Endothelial cell of umbilical vein (primary cell): ENCODE data around the gene NEBL. TPM values are rescaled to one million over a fixed set of nuclear protein-coding genes. Genes with fewer than 3 reads are reported as not detected.

Experiments used
- BruUV-seq: library from RNA; stranded (reverse); fragments of 400-500 nt; replicated peaks from 2 replicates; lab custom pipeline; 2021; lab: Mats Ljungman, UMichigan
- CTCF ChIA-PET: fragments of 300-600, 350-600 bp; sonication (Branson Sonifier 250); formaldehyde crosslinking; loops from one replicate; lab custom pipeline; 2021; ENCODE audit warnings: antibody characterized with exemption, inconsistent platforms; lab: Charles Lee
- POLR2A ChIA-PET: fragments of 300-600, 350-600 bp; sonication (Branson Sonifier 250); formaldehyde crosslinking; loops from one replicate; lab custom pipeline; 2021; ENCODE audit warnings: antibody characterized with exemption, inconsistent platforms; lab: Charles Lee
- DNase-seq: peaks from one replicate; pipeline ENCODE4 v3.0.0-alpha.2; 2011; ENCODE audit warnings: low read depth, low spot score
- FAIRE-seq: peaks from 2 replicates; lab custom pipeline; 2011; peaks lifted over from hg19 to GRCh38; lab: Jason Lieb, UNC
- H2AFZ ChIP-seq: 2 replicates; pipeline ENCODE4 v1.6.0; 2012; ENCODE audit warnings: low read depth, low read length, control low read depth, inconsistent platforms
- H3K27ac ChIP-seq: 2 replicates; pipeline ENCODE4 v1.5.1; 2011; ENCODE audit warnings: low read depth, mild to moderate bottlenecking, control low read depth, low read length, moderate library complexity; ENCODE audit not compliant: insufficient read depth
- H3K27me3 ChIP-seq, 2 experiments: 2 replicates each; pipeline versions ENCODE4 v1.6.0 to v1.6.1; 2011; ENCODE audit warnings: low read length in 2 of 2, mixed read lengths in 1 of 2; ENCODE audit not compliant: control insufficient read depth in 2 of 2, insufficient read depth in 2 of 2
- H3K36me3 ChIP-seq, 2 experiments: 2 replicates in 1 of 2; 3 replicates in 1 of 2; pipeline ENCODE4 v1.5.1; 2011; ENCODE audit warnings: low read length in 2 of 2, mild to moderate bottlenecking in 1 of 2, moderate library complexity in 1 of 2; ENCODE audit not compliant: control insufficient read depth in 2 of 2, insufficient read depth in 2 of 2; ENCODE audit errors: extremely low read depth in 1 of 2
- H3K4me1 ChIP-seq: 3 replicates; pipeline ENCODE4 v1.5.1; 2011; ENCODE audit warnings: mild to moderate bottlenecking, low read length; ENCODE audit not compliant: control insufficient read depth, insufficient read depth; ENCODE audit errors: extremely low read depth
- H3K4me2 ChIP-seq: 2 replicates; pipeline ENCODE4 v1.6.1; 2011; ENCODE audit warnings: low read length, control low read depth, mixed read lengths; ENCODE audit not compliant: insufficient read depth
- H3K4me3 ChIP-seq, 3 experiments: fragments of 200-600 bp in 1 of 3; sonication (generic), shearing (Covaris generic) in 1 of 3; replicated peaks in 1 of 3; 2 replicates each; pipeline ENCODE4 v1.5.1; 2011 to 2016; ENCODE audit warnings: control low read depth in 3 of 3, low read length in 3 of 3, mild to moderate bottlenecking in 2 of 3, inconsistent platforms in 1 of 3, low read depth in 1 of 3, moderate library complexity in 1 of 3; ENCODE audit not compliant: insufficient read depth in 1 of 3
- H3K79me2 ChIP-seq: 2 replicates; pipeline ENCODE4 v1.6.0; 2012; ENCODE audit warnings: low read length, inconsistent platforms; ENCODE audit not compliant: control insufficient read depth, insufficient read depth
- H3K9ac ChIP-seq: replicated peaks from 2 replicates; pipeline ENCODE3; 2011; ENCODE audit warnings: low read length, control low read depth; ENCODE audit not compliant: insufficient read depth; ENCODE audit errors: extremely low read depth
- H3K9me1 ChIP-seq: replicated peaks from 3 replicates; pipeline ENCODE4 v1.6.0; 2011; ENCODE audit warnings: mild to moderate bottlenecking, low read length; ENCODE audit not compliant: control insufficient read depth, insufficient read depth; ENCODE audit errors: extremely low read depth
- H3K9me3 ChIP-seq: replicated peaks from 2 replicates; pipeline ENCODE4 v1.5.1; 2012; ENCODE audit warnings: low read length, inconsistent platforms; ENCODE audit not compliant: control insufficient read depth, insufficient read depth
- H4K20me1 ChIP-seq: replicated peaks from 2 replicates; pipeline ENCODE3; 2011; ENCODE audit warnings: mild to moderate bottlenecking, low read length; ENCODE audit not compliant: control insufficient read depth, insufficient read depth; ENCODE audit errors: extremely low read depth
- EZH2 ChIP-seq: IDR thresholded peaks from 2 replicates; pipeline ENCODE4 v1.6.1; 2012; ENCODE audit warnings: borderline replicate concordance, low read depth, mild to moderate bottlenecking, moderate library complexity, low read length, inconsistent platforms; ENCODE audit not compliant: severe bottlenecking
- FOS ChIP-seq: IDR thresholded peaks from 2 replicates; pipeline ENCODE4 v1.6.1; 2011; ENCODE audit warnings: mild to moderate bottlenecking, low read length, moderate library complexity, borderline replicate concordance; ENCODE audit not compliant: insufficient read depth
- GATA2 ChIP-seq: IDR thresholded peaks from 2 replicates; pipeline ENCODE4 v1.7.0; 2011; ENCODE audit warnings: low read depth, mild to moderate bottlenecking, moderate library complexity, mixed read lengths, low read length; ENCODE audit not compliant: insufficient read length, insufficient read depth
- JUN ChIP-seq: IDR thresholded peaks from 2 replicates; pipeline ENCODE4 v1.6.1; 2011; ENCODE audit warnings: borderline replicate concordance, low read depth; ENCODE audit not compliant: insufficient read length, insufficient read depth
- MYC ChIP-seq: IDR thresholded peaks from one replicate; pipeline ENCODE4 v1.6.1; 2011; ENCODE audit warnings: mild to moderate bottlenecking, low read depth, low read length
- POLR2A ChIP-seq: IDR thresholded peaks from 2 replicates; pipeline ENCODE4 v1.6.1; 2012; ENCODE audit warnings: low read depth, mild to moderate bottlenecking, control low read depth, low read length
- POLR2AphosphoS5 ChIP-seq: IDR thresholded peaks from 2 replicates; pipeline ENCODE4 v1.6.1; 2012; ENCODE audit warnings: low read depth, mild to moderate bottlenecking, control low read depth, low read length, moderate library complexity; ENCODE audit not compliant: insufficient read depth
- dilution Hi-C: fragments of 300-500 bp; cut with MboI; formaldehyde crosslinking; loops from one replicate; pipeline ENCODE4 v1.15.0; 2019; ENCODE audit warnings: low sequenced_read_pairs; ENCODE audit not compliant: extremely low pct_ligation_motif_present
- intact Hi-C: fragments of 100-400 bp; cut with micrococcal nuclease; formaldehyde crosslinking; loops from one replicate; pipeline ENCODE4 v1.10.0; 2022
- polyA plus RNA-seq, 4 experiments: library from polyadenylated mRNA; depleted of rRNA in 3 of 4; stranded (reverse) in 3 of 4; unstranded in 1 of 4; fragments of >200 nt; gene quantifications; 2 replicates each; pipeline versions ENCODE4 v1.2.1 to v1.2.3, GENCODE V29; 2011 to 2012; ENCODE audit warnings: missing spikeins in 1 of 4
- total RNA-seq: library from RNA; stranded (reverse); gene quantifications from 2 replicates; pipeline ENCODE4 v1.2.3, GENCODE V29; 2021
- TF ChIP-seq, protein P1 (sequence below), 2 donors: IDR thresholded peaks; 1 replicate in 1 of 2; 2 replicates in 1 of 2; pipeline ENCODE4 v1.5.1; 2011; ENCODE audit warnings: low read length in 2 of 2, mild to moderate bottlenecking in 2 of 2, moderate library complexity in 2 of 2, control low read depth in 1 of 2, inconsistent platforms in 1 of 2, low read depth in 1 of 2; ENCODE audit not compliant: insufficient read depth in 1 of 2; ENCODE audit errors: extremely low read depth in 1 of 2
- TF ChIP-seq, protein P2 (sequence below): IDR thresholded peaks from 2 replicates; pipeline ENCODE4 v1.6.1; 2011; ENCODE audit not compliant: insufficient read depth, insufficient read length

The NEBL gene
- total and polyA plus RNA-seq, 2 donors (not counting 3 experiments of a cell fraction or from before 2014, with no cell fraction given): 0.17 to 0.66 TPM

GRCh38 chr10:20922451-20922850 is 25.3 kb upstream of the NEBL start:
- FAIRE-seq: no peak
- H3K4me2 ChIP-seq: no peak overlapping the region
- BruUV-seq: no TSS peak
- H3K9me1 ChIP-seq: no peaks in the 10 kb centered on the region
- H3K79me2 ChIP-seq: no peaks in the 10 kb centered on the region
- no peak overlapping the region for H3K27ac ChIP-seq
- TF ChIP-seq GATA2: no peak
- TF ChIP-seq, protein P1, sequence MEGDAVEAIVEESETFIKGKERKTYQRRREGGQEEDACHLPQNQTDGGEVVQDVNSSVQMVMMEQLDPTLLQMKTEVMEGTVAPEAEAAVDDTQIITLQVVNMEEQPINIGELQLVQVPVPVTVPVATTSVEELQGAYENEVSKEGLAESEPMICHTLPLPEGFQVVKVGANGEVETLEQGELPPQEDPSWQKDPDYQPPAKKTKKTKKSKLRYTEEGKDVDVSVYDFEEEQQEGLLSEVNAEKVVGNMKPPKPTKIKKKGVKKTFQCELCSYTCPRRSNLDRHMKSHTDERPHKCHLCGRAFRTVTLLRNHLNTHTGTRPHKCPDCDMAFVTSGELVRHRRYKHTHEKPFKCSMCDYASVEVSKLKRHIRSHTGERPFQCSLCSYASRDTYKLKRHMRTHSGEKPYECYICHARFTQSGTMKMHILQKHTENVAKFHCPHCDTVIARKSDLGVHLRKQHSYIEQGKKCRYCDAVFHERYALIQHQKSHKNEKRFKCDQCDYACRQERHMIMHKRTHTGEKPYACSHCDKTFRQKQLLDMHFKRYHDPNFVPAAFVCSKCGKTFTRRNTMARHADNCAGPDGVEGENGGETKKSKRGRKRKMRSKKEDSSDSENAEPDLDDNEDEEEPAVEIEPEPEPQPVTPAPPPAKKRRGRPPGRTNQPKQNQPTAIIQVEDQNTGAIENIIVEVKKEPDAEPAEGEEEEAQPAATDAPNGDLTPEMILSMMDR (IDR thresholded peaks at IDR 0.05; ENCODE audit: extremely low read depth in 1 of 2, insufficient read depth in 1 of 2, low read depth in 1 of 2, low read length in 2 of 2): no peak
- no peak for TF ChIP-seq JUN
- no peak for TF ChIP-seq POLR2A
- no peak for TF ChIP-seq MYC
- TF ChIP-seq, protein P2, sequence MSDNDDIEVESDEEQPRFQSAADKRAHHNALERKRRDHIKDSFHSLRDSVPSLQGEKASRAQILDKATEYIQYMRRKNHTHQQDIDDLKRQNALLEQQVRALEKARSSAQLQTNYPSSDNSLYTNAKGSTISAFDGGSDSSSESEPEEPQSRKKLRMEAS: no peak
- TF ChIP-seq EZH2: no peak
- TF ChIP-seq FOS: no peak
- TF ChIP-seq POLR2AphosphoS5: no peak
- no peak overlapping the region for H3K4me3 ChIP-seq
- no peak overlapping the region for H2AFZ ChIP-seq
- intact Hi-C loops: no loop called here
- H3K27me3 ChIP-seq: no peaks in the 10 kb centered on the region
- ChIA-PET POLR2A (no interaction called here), CTCF (no interaction called here)
- DNase-seq: no peak
- dilution Hi-C loops: no loop called here
- H3K9ac ChIP-seq: no peak overlapping the region
- H4K20me1 ChIP-seq: no peaks in the 10 kb centered on the region
- no peaks in the 10 kb centered on the region for H3K36me3 ChIP-seq
- no peaks in the 10 kb centered on the region for H3K4me1 ChIP-seq
- no peaks in the 10 kb centered on the region for H3K9me3 ChIP-seq
